Measurements from ENCODE around the gene IGSF22. TPM values are rescaled to one million over a fixed set of nuclear protein-coding genes. Genes with fewer than 3 reads are reported as not detected.

Gene IGSF22
- total RNA-seq = 2.1 TPM
- polyA plus RNA-seq = 1 to 10 TPM; 2.4 to 6.2 (median 3.4) TPM

DNA sequence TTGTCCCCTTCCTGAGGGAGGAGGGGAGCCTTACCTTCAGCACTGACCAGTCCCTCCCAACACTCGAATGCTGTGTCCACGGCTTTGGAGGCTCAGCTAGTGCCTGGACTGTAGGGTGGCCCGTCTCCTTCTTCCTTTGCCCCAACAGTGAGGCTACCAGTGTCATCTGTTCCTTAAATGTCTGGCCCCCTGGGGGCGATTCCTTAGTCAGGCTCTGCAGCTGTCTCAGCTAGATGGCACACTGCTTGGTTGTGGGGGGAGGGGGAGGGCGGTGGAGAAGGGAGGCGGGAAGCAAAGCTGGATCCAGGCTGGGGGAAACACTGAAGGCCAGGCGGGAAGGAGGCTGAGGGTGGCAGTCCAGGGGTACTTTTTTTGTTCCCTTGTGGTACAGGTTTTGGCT is at the start of gene IGSF22:
TSS of gene IGSF22 (minus strand) at position 149 of the 400 bp plus-strand sequence. CDS start 1,952 bp downstream, outside the sequence.
- H3K9me3 ChIP-seq (ENCODE audit: control insufficient read depth in 2 of 2, low read length in 2 of 2) = no peaks in the 10 kb centered on the region
- no peaks in the 10 kb centered on the region for H3K27me3 ChIP-seq (ENCODE audit: control insufficient read depth, insufficient read depth, low read length)
- ATAC-seq (ENCODE audit: low read depth in 2 of 2) (no peak), DNase-seq (no peak)
- Mint-ChIP-seq H3K4me3 (peak within 1 kb of the TSS in 1 of 4 donors; percentile 58), H3K36me3 (no peaks in the 10 kb centered on the region), H3K27ac (no peak within 1 kb of the TSS), H3K9me3 (no peaks in the 10 kb centered on the region), H3K27me3 (peaks cover 4% of the 10 kb centered on the region), H3K4me1 (peaks cover 0 to 14% (median 1%) of the 10 kb centered on the region in 4 donors)
- H3K4me1 ChIP-seq (ENCODE audit: control insufficient read depth, insufficient read depth, low read length, poor library complexity, severe bottlenecking) = peaks cover 11% of the 10 kb centered on the region
- no peaks in the 10 kb centered on the region for H3K36me3 ChIP-seq (ENCODE audit: control insufficient read depth, insufficient read depth, low read length)
- no peak within 1 kb of the TSS for H3K27ac ChIP-seq (ENCODE audit: insufficient read depth, low read length, poor library complexity, severe bottlenecking)
- H3K4me3 ChIP-seq (ENCODE audit: low read depth, low read length) = no peak within 1 kb of the TSS

DNA sequence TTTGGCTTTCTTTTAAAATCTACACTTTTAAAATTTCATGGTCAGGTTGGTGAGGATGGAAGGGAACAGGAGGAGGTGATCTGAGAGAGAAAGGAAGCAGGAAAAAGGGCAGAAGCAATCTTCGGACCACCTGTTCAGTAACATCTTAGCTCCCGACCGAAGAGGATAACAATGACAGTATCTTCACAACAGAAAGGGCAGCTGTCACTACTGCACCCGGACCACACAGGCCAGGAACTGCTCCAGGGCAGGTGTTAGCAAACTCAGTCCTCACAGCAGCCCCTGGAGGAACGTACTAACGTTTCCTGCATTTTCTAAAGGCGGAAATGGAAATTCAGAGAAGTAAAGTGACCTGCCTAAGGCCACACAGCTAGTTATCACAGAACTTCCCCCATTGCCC is 48.8 kb upstream of the IGSF22 start:
- no peak overlapping the region for H3K4me3 ChIP-seq (ENCODE audit: low read depth, low read length)
- Mint-ChIP-seq H3K4me3 (no peak overlapping the region), H3K27me3 (no peaks in the 10 kb centered on the region), H3K27ac (no peak overlapping the region), H3K36me3 (no peaks in the 10 kb centered on the region), H3K9me3 (peaks cover 0 to 7% (median 0%) of the 10 kb centered on the region in 7 donors), H3K4me1 (peaks cover 0 to 18% (median 14%) of the 10 kb centered on the region in 4 donors)
- H3K27me3 ChIP-seq (ENCODE audit: control insufficient read depth, insufficient read depth, low read length) = peaks cover 3% of the 10 kb centered on the region
- no peaks in the 10 kb centered on the region for H3K4me1 ChIP-seq (ENCODE audit: control insufficient read depth, insufficient read depth, low read length, poor library complexity, severe bottlenecking)
- H3K36me3 ChIP-seq (ENCODE audit: control insufficient read depth, insufficient read depth, low read length) = no peaks in the 10 kb centered on the region
- ATAC-seq (ENCODE audit: low read depth in 2 of 2) = no peak
- H3K27ac ChIP-seq (ENCODE audit: insufficient read depth, low read length, poor library complexity, severe bottlenecking) = no peak overlapping the region
- H3K9me3 ChIP-seq (ENCODE audit: control insufficient read depth in 2 of 2, low read length in 2 of 2) = no peaks in the 10 kb centered on the region
- no peak for DNase-seq

DNA sequence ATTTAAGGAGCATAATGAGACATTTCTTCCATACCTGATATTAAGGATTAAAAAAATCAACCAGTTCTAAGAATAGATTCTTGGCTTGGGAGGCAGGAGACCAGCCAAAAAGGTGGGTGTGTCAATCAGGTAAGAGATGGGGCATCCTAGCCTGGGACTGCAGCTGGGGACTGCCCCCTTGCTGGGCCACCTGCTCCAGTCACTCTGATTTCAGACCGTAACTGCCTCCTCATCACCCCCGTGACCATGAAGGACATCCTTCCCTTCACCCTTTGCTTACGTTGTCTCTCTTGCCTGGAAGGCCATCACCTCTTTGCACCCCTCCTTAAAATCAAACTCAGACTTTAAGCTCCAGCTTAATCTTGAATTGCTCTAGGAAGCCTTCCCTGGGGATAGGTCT is 47.7 kb upstream of the IGSF22 start:
- peaks cover 0 to 4% (median 0%) of the 10 kb centered on the region in 7 donors for H3K9me3 Mint-ChIP-seq
- H3K4me3 Mint-ChIP-seq = no peak overlapping the region
- Histone ChIP-seq H3K4me3 (ENCODE audit: low read depth, low read length) (no peak overlapping the region), H3K36me3 (ENCODE audit: control insufficient read depth, insufficient read depth, low read length) (no peaks in the 10 kb centered on the region), H3K27ac (ENCODE audit: insufficient read depth, low read length, poor library complexity, severe bottlenecking) (no peak overlapping the region), H3K27me3 (ENCODE audit: control insufficient read depth, insufficient read depth, low read length) (peaks cover 3% of the 10 kb centered on the region), H3K9me3 (ENCODE audit: control insufficient read depth in 2 of 2, low read length in 2 of 2) (no peaks in the 10 kb centered on the region), H3K4me1 (ENCODE audit: control insufficient read depth, insufficient read depth, low read length, poor library complexity, severe bottlenecking) (no peaks in the 10 kb centered on the region)
- DNase-seq (no peak), ATAC-seq (ENCODE audit: low read depth in 2 of 2) (no peak)
- H3K27me3 Mint-ChIP-seq = no peaks in the 10 kb centered on the region
- H3K27ac Mint-ChIP-seq = peak overlapping the region in 1 of 3 donors; percentile 73
- peaks cover 0 to 13% (median 8%) of the 10 kb centered on the region in 4 donors for H3K4me1 Mint-ChIP-seq
- H3K36me3 Mint-ChIP-seq = no peaks in the 10 kb centered on the region

DNA sequence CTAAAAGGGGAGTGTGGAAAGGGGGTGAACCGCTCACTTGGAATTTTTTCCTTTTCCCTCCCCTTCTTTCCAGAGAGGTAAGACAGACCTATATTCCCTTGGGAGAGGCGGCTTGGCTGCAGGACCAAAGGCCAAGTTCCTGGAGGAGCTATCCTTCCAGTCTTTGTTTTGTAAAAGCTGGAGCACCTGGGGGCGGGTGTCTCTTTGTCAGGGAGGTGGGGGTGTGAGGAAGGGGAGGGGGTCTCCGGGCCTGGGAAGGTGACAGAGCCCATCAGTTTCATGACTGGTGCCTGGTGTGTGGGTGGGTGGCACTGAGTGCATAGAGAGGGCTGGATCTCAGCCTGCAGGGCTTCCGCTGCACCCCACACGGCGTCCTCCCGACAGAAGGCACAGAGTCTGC is 47.1 kb upstream of the IGSF22 start:
- Histone ChIP-seq H3K36me3 (ENCODE audit: control insufficient read depth, insufficient read depth, low read length) (no peaks in the 10 kb centered on the region), H3K9me3 (ENCODE audit: control insufficient read depth in 2 of 2, low read length in 2 of 2) (no peaks in the 10 kb centered on the region), H3K27me3 (ENCODE audit: control insufficient read depth, insufficient read depth, low read length) (peaks cover 3% of the 10 kb centered on the region), H3K27ac (ENCODE audit: insufficient read depth, low read length, poor library complexity, severe bottlenecking) (no peak overlapping the region), H3K4me1 (ENCODE audit: control insufficient read depth, insufficient read depth, low read length, poor library complexity, severe bottlenecking) (no peaks in the 10 kb centered on the region), H3K4me3 (ENCODE audit: low read depth, low read length) (no peak overlapping the region)
- H3K4me1 Mint-ChIP-seq = peaks cover 0 to 7% (median 3%) of the 10 kb centered on the region in 4 donors
- ATAC-seq (ENCODE audit: low read depth in 2 of 2) = no peak
- no peak overlapping the region for H3K27ac Mint-ChIP-seq
- H3K9me3 Mint-ChIP-seq = peaks cover 0 to 2% (median 0%) of the 10 kb centered on the region in 7 donors
- no peak overlapping the region for H3K4me3 Mint-ChIP-seq
- H3K27me3 Mint-ChIP-seq = no peaks in the 10 kb centered on the region
- H3K36me3 Mint-ChIP-seq = no peaks in the 10 kb centered on the region
- DNase-seq = no peak

DNA sequence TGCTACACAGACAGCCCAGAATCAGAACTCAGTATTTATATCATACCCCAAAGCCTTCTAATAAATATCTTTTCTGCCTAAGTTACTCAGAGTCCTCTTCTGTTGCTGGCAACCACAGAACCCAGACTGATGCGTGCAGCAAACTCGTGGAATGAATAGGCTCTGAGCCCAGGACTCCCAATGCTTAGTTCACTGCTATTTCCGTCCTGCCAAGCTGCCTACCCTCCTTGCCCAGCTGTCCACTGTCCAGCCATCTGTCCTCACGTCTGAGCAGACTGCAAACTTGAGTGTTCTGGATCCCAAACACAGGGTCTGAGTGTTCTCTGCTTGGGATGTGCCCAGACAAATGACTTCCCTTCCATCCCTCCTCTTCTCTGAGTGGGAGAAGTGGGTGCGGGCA is 46.2 kb upstream of the IGSF22 start:
- Mint-ChIP-seq H3K27me3 (no peaks in the 10 kb centered on the region), H3K36me3 (no peaks in the 10 kb centered on the region), H3K27ac (no peak overlapping the region), H3K4me1 (peaks cover 0 to 2% (median 0%) of the 10 kb centered on the region in 4 donors), H3K9me3 (peaks cover 0 to 2% (median 0%) of the 10 kb centered on the region in 7 donors), H3K4me3 (no peak overlapping the region)
- H3K4me1 ChIP-seq (ENCODE audit: control insufficient read depth, insufficient read depth, low read length, poor library complexity, severe bottlenecking) = no peaks in the 10 kb centered on the region
- no peak overlapping the region for H3K27ac ChIP-seq (ENCODE audit: insufficient read depth, low read length, poor library complexity, severe bottlenecking)
- no peaks in the 10 kb centered on the region for H3K36me3 ChIP-seq (ENCODE audit: control insufficient read depth, insufficient read depth, low read length)
- DNase-seq = no peak
- no peak for ATAC-seq (ENCODE audit: low read depth in 2 of 2)
- H3K4me3 ChIP-seq (ENCODE audit: low read depth, low read length) = no peak overlapping the region
- H3K9me3 ChIP-seq (ENCODE audit: control insufficient read depth in 2 of 2, low read length in 2 of 2) = no peaks in the 10 kb centered on the region
- H3K27me3 ChIP-seq (ENCODE audit: control insufficient read depth, insufficient read depth, low read length) = peaks cover 3% of the 10 kb centered on the region

DNA sequence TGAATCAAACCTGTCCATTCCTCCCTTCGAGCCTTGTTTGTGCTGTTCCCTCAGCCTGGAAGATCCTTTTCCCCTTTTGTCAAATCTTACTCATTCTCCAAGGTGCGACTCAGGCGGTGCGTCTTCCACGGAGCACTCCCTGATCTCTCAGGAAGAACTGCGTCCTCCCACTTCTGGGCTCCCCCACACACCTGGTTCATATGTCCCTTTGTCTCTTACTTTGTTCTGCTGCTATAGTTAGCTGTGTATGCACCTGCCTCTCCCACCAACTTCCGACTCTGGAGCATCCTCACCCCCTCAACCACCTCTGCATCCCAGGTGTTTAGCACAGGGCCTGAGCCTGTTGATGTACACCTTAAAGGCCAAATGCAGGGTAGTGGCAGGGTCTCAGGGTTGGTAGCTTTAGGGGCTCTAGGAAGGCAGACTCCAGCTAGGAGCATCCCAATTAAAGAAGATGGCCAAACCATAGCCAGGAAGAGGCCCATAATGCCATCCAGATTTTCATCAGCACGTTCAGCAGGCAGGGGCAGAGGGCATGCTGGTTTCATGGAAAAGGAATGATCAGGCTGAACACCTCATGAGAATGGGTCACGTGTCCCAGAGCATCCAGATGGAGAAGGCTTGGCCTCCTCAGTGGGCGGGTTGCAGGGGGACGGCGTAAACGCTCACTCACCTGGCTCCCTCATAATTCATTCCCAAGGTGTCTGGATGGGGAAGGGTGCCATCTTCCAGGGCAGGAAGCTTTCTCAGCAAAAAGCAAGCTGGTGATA is 45.5 kb upstream of the IGSF22 start:
- Histone ChIP-seq H3K4me1 (ENCODE audit: control insufficient read depth, insufficient read depth, low read length, poor library complexity, severe bottlenecking) (no peaks in the 10 kb centered on the region), H3K4me3 (ENCODE audit: low read depth, low read length) (no peak overlapping the region), H3K9me3 (ENCODE audit: control insufficient read depth in 2 of 2, low read length in 2 of 2) (no peaks in the 10 kb centered on the region), H3K27me3 (ENCODE audit: control insufficient read depth, insufficient read depth, low read length) (peaks cover 3% of the 10 kb centered on the region), H3K27ac (ENCODE audit: insufficient read depth, low read length, poor library complexity, severe bottlenecking) (no peak overlapping the region), H3K36me3 (ENCODE audit: control insufficient read depth, insufficient read depth, low read length) (no peaks in the 10 kb centered on the region)
- Mint-ChIP-seq H3K4me3 (no peak overlapping the region), H3K27ac (no peak overlapping the region), H3K36me3 (no peaks in the 10 kb centered on the region), H3K27me3 (no peaks in the 10 kb centered on the region), H3K9me3 (peaks cover 0 to 2% (median 0%) of the 10 kb centered on the region in 7 donors), H3K4me1 (peaks cover 0 to 2% (median 0%) of the 10 kb centered on the region in 4 donors)
- DNase-seq = no peak
- no peak for ATAC-seq (ENCODE audit: low read depth in 2 of 2)

DNA sequence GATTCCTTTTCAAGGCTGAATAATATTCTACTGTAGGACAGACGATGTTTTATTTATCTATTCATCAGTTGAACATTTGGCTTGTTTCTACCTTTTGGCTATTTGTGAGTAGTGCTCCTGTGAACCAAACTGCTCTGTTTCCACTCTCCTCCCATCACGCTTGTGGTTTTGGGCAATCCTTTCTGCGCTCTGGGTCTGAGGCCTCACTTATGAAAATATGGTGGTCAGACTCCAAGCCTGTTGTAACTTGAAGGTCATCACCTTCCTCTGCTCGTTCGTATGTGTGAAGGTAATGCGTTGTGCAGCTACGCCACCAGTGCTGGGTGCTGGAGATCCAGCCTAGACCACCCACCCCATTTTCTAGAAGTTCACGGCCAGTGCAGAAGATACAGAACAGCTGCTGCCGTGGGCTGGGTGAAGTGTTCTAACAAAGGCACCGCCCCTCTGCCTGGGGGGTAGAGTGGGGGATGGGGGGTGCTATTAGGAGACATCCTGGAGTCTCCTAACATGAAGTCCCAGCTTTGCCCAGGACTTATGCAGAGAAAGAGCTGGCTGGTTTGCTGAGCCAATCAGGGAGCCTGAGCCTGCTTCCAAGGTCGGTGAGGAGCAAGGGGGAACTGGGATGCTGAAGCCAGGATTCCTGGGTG is 44.6 kb upstream of the IGSF22 start:
- H3K27me3 ChIP-seq (ENCODE audit: control insufficient read depth, insufficient read depth, low read length) = peaks cover 3% of the 10 kb centered on the region
- Mint-ChIP-seq H3K4me1 (peaks cover 0 to 2% (median 0%) of the 10 kb centered on the region in 4 donors), H3K27ac (no peak overlapping the region), H3K36me3 (no peaks in the 10 kb centered on the region), H3K9me3 (peaks cover 0 to 2% (median 0%) of the 10 kb centered on the region in 7 donors), H3K4me3 (no peak overlapping the region), H3K27me3 (no peaks in the 10 kb centered on the region)
- ATAC-seq (ENCODE audit: low read depth in 2 of 2) (no peak), DNase-seq (no peak)
- H3K36me3 ChIP-seq (ENCODE audit: control insufficient read depth, insufficient read depth, low read length) = no peaks in the 10 kb centered on the region
- H3K4me1 ChIP-seq (ENCODE audit: control insufficient read depth, insufficient read depth, low read length, poor library complexity, severe bottlenecking) = no peaks in the 10 kb centered on the region
- no peaks in the 10 kb centered on the region for H3K9me3 ChIP-seq (ENCODE audit: control insufficient read depth in 2 of 2, low read length in 2 of 2)
- no peak overlapping the region for H3K27ac ChIP-seq (ENCODE audit: insufficient read depth, low read length, poor library complexity, severe bottlenecking)
- no peak overlapping the region for H3K4me3 ChIP-seq (ENCODE audit: low read depth, low read length)
